Aorta (tissue), 5 donors: ENCODE data around the gene DDN. TPM values are rescaled to one million over a fixed set of nuclear protein-coding genes. Genes with fewer than 3 reads are reported as not detected.

Source experiments
- ATAC-seq: fragments of 200-7000 bp; cut with Tn5 transposase; one replicate; pipeline ENCODE4 v1.9.1; 2022; ENCODE audit warnings: moderate library complexity; ENCODE audit not compliant: low FRiP score
- DNase-seq, 2 donors: peaks; one replicate each; pipeline ENCODE4 v3.0.0-alpha.2; 2020
- H3K27ac ChIP-seq, 2 donors: one replicate each; pipeline ENCODE4 v1.5.1; 2013; ENCODE audit warnings: low read length in 2 of 2, mild to moderate bottlenecking in 2 of 2, moderate library complexity in 2 of 2, control low read depth in 1 of 2, inconsistent platforms in 1 of 2, low read depth in 1 of 2
- H3K27me3 ChIP-seq, 2 donors: one replicate each; pipeline ENCODE4 v1.6.1; 2013; ENCODE audit warnings: control low read depth in 1 of 2, low read length in 1 of 2, mild to moderate bottlenecking in 1 of 2, moderate library complexity in 1 of 2; ENCODE audit not compliant: insufficient read depth in 2 of 2, control insufficient read depth in 1 of 2
- H3K36me3 ChIP-seq, 2 donors: one replicate each; pipeline ENCODE4 v1.6.1; 2013; ENCODE audit warnings: control low read depth in 1 of 2, low read length in 1 of 2, mild to moderate bottlenecking in 1 of 2; ENCODE audit not compliant: insufficient read depth in 2 of 2, control insufficient read depth in 1 of 2
- H3K4me1 ChIP-seq, 2 donors: one replicate each; pipeline ENCODE4 v1.6.1; 2013; ENCODE audit warnings: low read length in 2 of 2, control low read depth in 1 of 2, mild to moderate bottlenecking in 1 of 2, moderate library complexity in 1 of 2; ENCODE audit not compliant: insufficient read depth in 2 of 2, control insufficient read depth in 1 of 2
- H3K4me3 ChIP-seq, 2 donors: one replicate each; pipeline ENCODE4 v1.5.1; 2013; ENCODE audit warnings: low read length in 2 of 2, control low read depth in 1 of 2, mild to moderate bottlenecking in 1 of 2
- H3K9me3 ChIP-seq: one replicate; pipeline ENCODE4 v1.6.1; 2013; ENCODE audit warnings: mild to moderate bottlenecking, low read length; ENCODE audit not compliant: control insufficient read depth
- WGBS, 2 donors: extraction: QIAGEN DNeasy Blood & Tissue Kit; methylation state at CpG; one replicate each; pipeline ENCODE4 v1.1.7; 2013; 5-methylcytosine and 5-hydroxymethylcytosine counted together
- intact Hi-C, 2 donors: fragments of 100-400 bp; cut with DNase I; formaldehyde crosslinking; loops; one replicate each; pipeline versions ENCODE4 v1.14.2 to v1.15.0; 2022
- polyA plus RNA-seq, 2 donors: library from polyadenylated mRNA; stranded (reverse); fragments of 200-250 nt; gene quantifications; one replicate each; pipeline ENCODE4 v1.2.3, GENCODE V29; 2013
- total RNA-seq, 2 donors: library from RNA; stranded (reverse); fragmentation: NEBNext Ultra II Directional; extraction: Animal tissue kit (Norgen Biotek cat#: 25700); gene quantifications; one replicate each; pipeline ENCODE4 v1.2.1, GENCODE V29; 2021
- donor health status: healthy with polysubstance abuse.
- donor health status: Bipolar disorder and iron deficiency.
- donor health status: DM: no; HTN: no; CAD: no.
- donor health status: DM: no; HTN: no; CAD: no.
- donor health status: DM: yes; HTN: yes; CAD: no.

The DDN gene
- total and polyA plus RNA-seq, 4 donors: 0.10 to 0.50 TPM; not detected in 2

- peak; percentile 97 for ATAC-seq
- intact Hi-C loops: no loop called here
- H3K27ac ChIP-seq: peak within 1 kb of the TSS in 1 of 2 donors; percentile 34
These were observed 41.8 kb downstream of the DDN start, which contains the start of gene ARF3 for GRCh38 chr12:48957141-48958048. ARF3 (minus strand) TSS chr12:48957487; CDS start chr12:48941095, 16,392 bp downstream.

GRCh38 chr12:48956279-48957140 is 42.7 kb downstream of the DDN start:
- 1% methylated on average over 27 to 29 of the region's 29 CpGs for WGBS, 2 donors
- intact Hi-C loops: no loop called here
- Histone ChIP-seq H3K4me3 (peak overlapping the region; percentile 68 to 97), H3K27me3 (no peaks in the 10 kb centered on the region), H3K27ac (peak overlapping the region in 1 of 2 donors; percentile 34), H3K36me3 (peaks cover 0 to 3% of the 10 kb centered on the region in 2 donors), H3K4me1 (no peaks in the 10 kb centered on the region), H3K9me3 (no peaks in the 10 kb centered on the region)
- DNase-seq (peak; percentile 91 to 93), ATAC-seq (peak; percentile 93)

More at GRCh38 chr12:48957141-48958048, 41.8 kb downstream of the DDN start, which contains the start of gene ARF3:
- peak within 1 kb of the TSS; percentile 68 to 97 for H3K4me3 ChIP-seq
- no peaks in the 10 kb centered on the region for H3K9me3 ChIP-seq
- H3K4me1 ChIP-seq: no peaks in the 10 kb centered on the region
- H3K36me3 ChIP-seq: peaks cover 0 to 3% of the 10 kb centered on the region in 2 donors
- no peaks in the 10 kb centered on the region for H3K27me3 ChIP-seq
- DNase-seq: peak; percentile 97 to 99
- WGBS, 2 donors: 0 to 1% methylated on average over 57 to 58 of the region's 58 CpGs

- no peak overlapping the region for H3K27ac ChIP-seq
- peaks cover 0 to 3% of the 10 kb centered on the region in 2 donors for H3K36me3 ChIP-seq
- DNase-seq: no peak
- WGBS, 2 donors: 72 to 77% methylated on average over 3 of the region's 3 CpGs
- H3K27me3 ChIP-seq: no peaks in the 10 kb centered on the region
- H3K9me3 ChIP-seq: no peaks in the 10 kb centered on the region
- intact Hi-C loops: no loop called here
- H3K4me3 ChIP-seq: no peak overlapping the region
- ATAC-seq: no peak
- H3K4me1 ChIP-seq: no peaks in the 10 kb centered on the region
These were observed 44.2 kb downstream of the DDN start for GRCh38 chr12:48954841-48955501.

GRCh38 chr12:48954061-48954460 is 45.1 kb downstream of the DDN start:
- Histone ChIP-seq H3K9me3 (no peaks in the 10 kb centered on the region), H3K27ac (no peak overlapping the region), H3K4me3 (no peak overlapping the region), H3K4me1 (no peaks in the 10 kb centered on the region), H3K36me3 (peaks cover 0 to 3% of the 10 kb centered on the region in 2 donors), H3K27me3 (no peaks in the 10 kb centered on the region)
- 90% methylated on average over 3 of the region's 3 CpGs for WGBS, 2 donors
- intact Hi-C loops: no loop called here
- ATAC-seq (no peak), DNase-seq (no peak)

- no peak overlapping the region for H3K27ac ChIP-seq
- peaks cover 0 to 3% of the 10 kb centered on the region in 2 donors for H3K36me3 ChIP-seq
- intact Hi-C loops: no loop called here
- H3K4me3 ChIP-seq: no peak overlapping the region
- 83 to 84% methylated on average over 4 of the region's 4 CpGs for WGBS, 2 donors
- ATAC-seq (no peak), DNase-seq (no peak)
- H3K9me3 ChIP-seq: no peaks in the 10 kb centered on the region
- no peaks in the 10 kb centered on the region for H3K4me1 ChIP-seq
- no peaks in the 10 kb centered on the region for H3K27me3 ChIP-seq
These were observed 46.5 kb downstream of the DDN start for GRCh38 chr12:48952691-48953090.

- Histone ChIP-seq H3K9me3 (no peaks in the 10 kb centered on the region), H3K4me3 (no peak overlapping the region), H3K27me3 (no peaks in the 10 kb centered on the region), H3K4me1 (no peaks in the 10 kb centered on the region), H3K36me3 (peaks cover 0 to 3% of the 10 kb centered on the region in 2 donors), H3K27ac (no peak overlapping the region)
- 95 to 98% methylated on average over 3 of the region's 3 CpGs for WGBS, 2 donors
- no peak for DNase-seq
- ATAC-seq: no peak
- intact Hi-C loops: no loop called here
These were observed 51.4 kb downstream of the DDN start for GRCh38 chr12:48947727-48948126.

- H3K36me3 ChIP-seq: no peaks in the 10 kb centered on the region
- WGBS, 2 donors: 21 to 27% methylated on average over 6 of the region's 6 CpGs
- H3K27ac ChIP-seq: no peak overlapping the region
- intact Hi-C loops: no loop called here
- H3K4me1 ChIP-seq: no peaks in the 10 kb centered on the region
- DNase-seq (no peak), ATAC-seq (no peak)
- H3K9me3 ChIP-seq: no peaks in the 10 kb centered on the region
- H3K27me3 ChIP-seq: no peaks in the 10 kb centered on the region
- H3K4me3 ChIP-seq: no peak overlapping the region
These were observed 52.2 kb downstream of the DDN start for GRCh38 chr12:48946943-48947342.

GRCh38 chr12:48946205-48946604 is 53.0 kb downstream of the DDN start:
- Histone ChIP-seq H3K4me1 (no peaks in the 10 kb centered on the region), H3K27me3 (no peaks in the 10 kb centered on the region), H3K9me3 (no peaks in the 10 kb centered on the region), H3K27ac (no peak overlapping the region), H3K4me3 (no peak overlapping the region), H3K36me3 (peaks cover 0 to 3% of the 10 kb centered on the region in 2 donors)
- no peak for DNase-seq
- intact Hi-C loops: no loop called here
- ATAC-seq: no peak
